Measurements from ENCODE around the gene CEP95.

The CEP95 gene

DNA sequence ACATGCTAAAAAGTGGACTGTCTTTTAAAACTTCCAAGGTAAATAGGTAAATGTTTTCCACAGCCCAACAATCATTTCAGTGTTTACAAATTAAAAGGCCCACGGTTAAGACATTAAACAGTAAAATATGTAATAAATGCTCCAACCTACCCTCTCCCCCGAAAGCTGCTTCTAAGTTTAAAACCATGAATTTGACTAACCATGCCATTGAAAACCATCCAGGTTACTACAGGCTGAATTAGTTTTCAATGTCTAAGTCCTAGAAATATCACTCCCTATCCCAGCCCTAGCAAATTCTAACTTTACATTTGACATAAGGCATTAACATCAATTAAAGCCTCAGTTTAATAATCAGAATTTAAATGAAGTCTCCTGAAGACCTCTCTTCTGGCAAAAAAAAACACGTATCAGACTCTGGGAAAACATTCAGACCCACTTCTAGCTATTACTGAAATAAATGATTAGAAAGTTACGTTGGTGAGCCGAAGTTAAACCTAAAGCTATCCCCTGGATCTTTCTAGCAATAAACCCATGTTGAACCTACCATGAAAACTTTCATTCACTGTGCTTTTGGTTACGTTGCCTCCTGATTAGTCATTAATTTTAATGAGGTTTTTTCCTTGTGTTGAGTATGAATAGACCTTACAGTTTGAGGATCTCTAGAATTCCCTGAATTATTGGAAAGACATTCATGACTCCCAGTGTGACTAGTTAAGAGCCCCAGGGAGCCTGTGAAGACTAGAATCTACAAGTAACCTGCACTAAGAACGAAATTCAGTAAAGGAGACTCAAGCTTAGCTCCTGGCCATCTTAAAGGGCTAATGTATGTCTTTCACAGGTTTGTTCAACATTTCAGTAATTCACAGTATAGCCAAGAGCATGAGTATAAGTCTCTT lies 8.2 kb upstream of the CEP95 start:
- TF ChIP-seq JUND (IDR thresholded peaks at IDR 0.05; ENCODE audit: low read depth), result no peak
- in situ Hi-C loops (cut with HindIII; ENCODE audit: low pct_unique_long_range_greater_than_20kb, low sequenced_read_pairs), result no loop called here
- DNase-seq (ENCODE audit: low read depth in 1 of 2, low spot score in 1 of 2), result peak in 1 of 2 experiments; percentile 37

DNA sequence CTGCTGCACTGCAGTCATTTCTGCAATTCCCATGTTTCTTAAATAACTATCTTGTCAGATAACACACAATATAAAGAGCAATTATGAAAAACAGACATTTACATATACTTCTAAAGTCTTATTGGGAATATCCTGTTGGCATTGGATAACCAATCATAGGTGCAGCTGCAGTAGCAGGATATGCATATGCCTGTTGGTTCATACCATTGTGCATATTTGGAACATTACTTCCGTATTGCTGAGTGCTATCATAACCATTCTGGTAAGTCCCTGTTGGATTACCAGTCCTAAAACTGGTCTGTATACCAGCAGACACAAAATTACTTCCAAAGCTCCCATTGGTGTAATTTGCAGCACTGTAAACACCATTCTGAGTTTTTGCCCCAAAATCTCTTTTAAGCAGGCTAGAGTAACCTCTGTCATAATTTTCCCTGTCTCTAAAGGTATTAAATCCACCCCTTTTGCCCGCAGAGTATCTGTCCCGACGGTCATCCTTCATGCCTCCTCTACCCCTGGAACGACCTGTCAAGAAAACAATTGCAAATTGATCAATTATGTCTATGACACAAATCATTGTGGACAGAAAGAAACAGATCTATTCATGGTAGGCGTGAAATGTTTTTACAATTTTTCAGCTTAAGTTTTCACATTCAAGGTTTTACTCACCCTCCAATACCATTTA lies 6.8 kb upstream of the CEP95 start:
- peak in 1 of 2 experiments; percentile 24 for DNase-seq (ENCODE audit: low read depth in 1 of 2, low spot score in 1 of 2)
- in situ Hi-C loops (cut with HindIII; ENCODE audit: low pct_unique_long_range_greater_than_20kb, low sequenced_read_pairs), result no loop called here
- TF ChIP-seq JUND (IDR thresholded peaks at IDR 0.05; ENCODE audit: low read depth), result no peak

- TF ChIP-seq JUND (IDR thresholded peaks at IDR 0.05; ENCODE audit: low read depth), result no peak
- no peak for DNase-seq (ENCODE audit: low read depth in 1 of 2, low spot score in 1 of 2)
- in situ Hi-C loops (cut with HindIII; ENCODE audit: low pct_unique_long_range_greater_than_20kb, low sequenced_read_pairs), result no loop called here
Observed at GRCh38 chr17:64500487-64500859, 6.3 kb upstream of the CEP95 start.

- no peak for DNase-seq (ENCODE audit: low read depth in 1 of 2, low spot score in 1 of 2)
- TF ChIP-seq JUND (IDR thresholded peaks at IDR 0.05; ENCODE audit: low read depth), result no peak
- in situ Hi-C loops (cut with HindIII; ENCODE audit: low pct_unique_long_range_greater_than_20kb, low sequenced_read_pairs), result no loop called here
Observed at GRCh38 chr17:64500862-64501765, 5.7 kb upstream of the CEP95 start.

DNA sequence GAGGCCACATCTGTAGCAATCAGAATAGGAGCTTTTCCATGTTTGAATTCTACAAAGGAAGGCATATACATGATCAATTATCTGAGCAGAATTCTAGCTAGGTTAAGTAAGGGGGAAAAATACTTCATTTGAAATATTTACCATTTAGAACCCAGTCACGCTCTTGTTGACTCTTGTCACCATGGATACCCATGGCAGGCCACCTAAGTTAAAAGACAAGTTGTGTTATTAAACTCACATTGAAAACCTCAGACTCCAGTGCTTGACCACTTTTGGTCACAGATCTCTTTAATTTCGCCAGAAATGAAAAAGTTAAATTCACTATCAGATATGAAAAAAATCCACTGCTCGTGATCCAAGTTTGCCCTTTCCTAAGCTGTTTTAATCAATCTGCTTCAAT lies 4.8 kb upstream of the CEP95 start:
- DNase-seq (ENCODE audit: low read depth in 1 of 2, low spot score in 1 of 2), result no peak
- in situ Hi-C loops (cut with HindIII; ENCODE audit: low pct_unique_long_range_greater_than_20kb, low sequenced_read_pairs), result no loop called here
- TF ChIP-seq JUND (IDR thresholded peaks at IDR 0.05; ENCODE audit: low read depth), result no peak

- no peak for TF ChIP-seq JUND (IDR thresholded peaks at IDR 0.05; ENCODE audit: low read depth)
- DNase-seq (ENCODE audit: low read depth in 1 of 2, low spot score in 1 of 2), result no peak
- in situ Hi-C loops (cut with HindIII; ENCODE audit: low pct_unique_long_range_greater_than_20kb, low sequenced_read_pairs), result no loop called here
Observed at GRCh38 chr17:64502809-64503208, 4.0 kb upstream of the CEP95 start.

GRCh38 chr17:64503341-64503740 lies 3.4 kb upstream of the CEP95 start:
- no peak for TF ChIP-seq JUND (IDR thresholded peaks at IDR 0.05; ENCODE audit: low read depth)
- peak in 1 of 2 experiments; percentile 61 for DNase-seq (ENCODE audit: low read depth in 1 of 2, low spot score in 1 of 2)
- in situ Hi-C loops (cut with HindIII; ENCODE audit: low pct_unique_long_range_greater_than_20kb, low sequenced_read_pairs), result no loop called here

DNA sequence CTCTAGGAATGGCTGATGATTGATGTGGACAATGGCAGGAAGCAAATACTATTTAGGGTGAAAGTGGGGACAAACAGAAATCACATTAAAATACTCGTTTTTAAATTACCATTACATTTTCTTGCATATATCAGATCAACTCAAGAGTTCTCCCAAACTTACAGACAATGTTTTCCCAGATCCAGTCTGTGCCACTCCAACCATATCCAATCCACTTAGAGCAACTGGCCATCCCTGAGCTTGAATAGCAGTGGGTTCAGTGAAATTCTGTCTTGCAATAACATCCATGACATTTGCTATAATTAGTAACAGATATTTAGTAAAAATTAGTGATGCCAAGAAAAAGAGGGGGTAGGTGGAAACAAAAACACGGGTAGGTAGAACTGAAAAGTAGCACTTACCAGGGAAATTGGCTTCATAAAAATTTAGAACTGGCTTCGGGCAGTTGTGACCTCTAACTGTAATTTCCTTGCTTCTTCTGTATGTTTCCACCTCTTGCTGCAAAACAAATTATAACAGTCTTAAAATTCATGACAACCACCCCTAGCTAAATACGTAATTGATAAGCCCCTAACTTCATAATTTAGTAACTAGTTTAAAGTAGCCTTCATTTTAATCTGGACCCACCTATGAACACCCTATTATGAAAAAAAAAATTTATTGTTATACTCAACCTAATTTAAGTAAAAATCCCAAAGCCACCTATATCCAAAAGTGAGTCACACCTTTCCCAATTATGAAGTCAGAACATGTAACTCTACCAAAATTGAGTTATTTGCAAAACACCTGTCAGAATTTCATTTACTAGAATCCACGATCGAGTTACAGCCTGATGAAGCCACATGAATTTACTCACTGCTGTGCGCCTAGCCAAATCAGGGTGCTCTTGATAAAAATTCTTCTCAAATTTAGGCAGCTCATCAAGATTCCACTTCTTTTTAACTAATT lies 2.7 kb upstream of the CEP95 start:
- DNase-seq (ENCODE audit: low read depth in 1 of 2, low spot score in 1 of 2), result no peak
- TF ChIP-seq JUND (IDR thresholded peaks at IDR 0.05; ENCODE audit: low read depth), result no peak
- in situ Hi-C loops (cut with HindIII; ENCODE audit: low pct_unique_long_range_greater_than_20kb, low sequenced_read_pairs), result no loop called here

GRCh38 chr17:64504769-64505339 lies 1.9 kb upstream of the CEP95 start:
- no peak for TF ChIP-seq JUND (IDR thresholded peaks at IDR 0.05; ENCODE audit: low read depth)
- no peak for DNase-seq (ENCODE audit: low read depth in 1 of 2, low spot score in 1 of 2)
- in situ Hi-C loops (cut with HindIII; ENCODE audit: low pct_unique_long_range_greater_than_20kb, low sequenced_read_pairs), result no loop called here

DNA sequence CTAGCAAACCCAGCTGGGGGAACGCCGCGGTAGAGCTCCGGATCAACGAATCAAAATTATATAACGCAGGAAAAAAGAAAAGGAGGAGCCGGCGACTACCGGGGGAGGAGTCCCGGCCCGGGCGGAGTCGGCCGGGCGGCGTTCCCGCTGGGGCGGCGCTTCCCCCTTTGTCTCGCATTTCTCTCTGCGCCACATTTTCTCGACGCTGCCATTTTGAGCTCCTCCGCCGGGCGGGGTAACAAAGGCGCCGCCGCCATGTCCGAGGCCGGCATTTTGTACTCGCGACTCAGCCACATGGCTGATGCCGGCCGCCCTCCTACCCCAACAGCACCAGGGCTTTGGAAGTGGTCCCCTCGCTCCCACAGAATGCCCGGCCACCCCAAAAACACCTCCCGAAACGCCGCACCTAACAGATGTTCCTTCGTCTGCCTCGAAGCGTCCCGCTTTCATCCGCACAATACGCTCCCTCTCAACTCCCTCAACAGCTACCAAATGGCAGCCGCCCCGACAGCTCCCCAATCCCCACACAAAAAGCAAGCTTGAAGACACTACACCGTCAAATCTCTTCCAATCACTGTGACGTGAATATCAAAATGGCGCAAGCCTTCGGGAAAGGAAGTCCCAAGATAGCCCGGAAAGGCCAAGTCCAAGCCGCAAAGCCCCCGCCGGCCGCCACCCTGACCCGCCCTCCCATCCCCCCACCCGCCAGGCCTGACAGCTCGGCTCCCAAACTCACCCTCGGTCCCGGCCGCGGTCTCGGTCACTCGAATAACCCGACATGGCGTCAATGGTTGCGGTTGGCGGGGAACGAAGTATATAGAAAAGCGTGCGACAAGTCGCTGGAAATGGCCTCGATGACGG lies 1.2 kb upstream of the CEP95 start:
- no peak for TF ChIP-seq JUND (IDR thresholded peaks at IDR 0.05; ENCODE audit: low read depth)
- DNase-seq (ENCODE audit: low read depth in 1 of 2, low spot score in 1 of 2), result peak; percentile 78 to 96
- in situ Hi-C loops (cut with HindIII; ENCODE audit: low pct_unique_long_range_greater_than_20kb, low sequenced_read_pairs), result no loop called here

Measured in T47D (cell line).